AG20443 (cell line): ENCODE data around the gene NR3C1.

ENCODE experiments used
- DNase-seq: peaks from one replicate; pipeline ENCODE4 v3.0.0; 2012; ENCODE audit warnings: low spot score, mixed read lengths

Gene NR3C1

DNA sequence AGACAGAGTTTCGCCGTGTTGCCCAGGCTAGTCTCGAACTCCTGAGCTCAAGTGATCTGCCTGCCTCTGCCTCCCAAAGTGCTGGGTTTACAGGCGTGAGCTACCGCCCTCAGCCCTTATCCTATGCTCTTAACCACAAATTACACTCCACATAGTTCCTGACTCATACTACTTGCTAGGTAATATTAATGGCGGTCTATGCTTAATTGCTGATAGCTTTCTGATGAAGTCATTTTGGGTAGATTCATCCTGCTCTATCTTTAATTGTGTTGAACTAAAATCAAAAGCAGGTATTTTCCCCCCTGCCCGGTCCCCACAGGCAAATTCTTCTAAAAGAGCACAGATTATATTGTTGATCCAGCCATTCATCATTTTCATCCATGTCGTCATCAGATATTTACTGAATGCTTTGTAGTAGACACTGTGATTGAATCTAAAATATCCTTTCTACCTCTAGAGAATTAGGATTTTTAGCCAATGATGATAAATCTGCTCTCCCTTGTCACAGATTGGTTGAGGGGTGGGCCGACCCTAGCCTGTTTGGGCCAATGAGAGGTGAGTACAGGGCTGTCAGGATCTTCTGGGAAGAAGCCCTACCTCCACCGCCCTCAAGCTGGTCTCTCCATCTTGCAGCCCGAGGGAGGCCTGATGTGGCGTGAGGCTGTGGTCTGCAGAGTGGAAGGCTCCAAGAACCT lies 144.8 kb downstream of the NR3C1 start:
- DNase-seq, result no peak

GRCh38 chr5:143254819-143255218 lies 148.7 kb downstream of the NR3C1 start:
- DNase-seq, result no peak

DNA sequence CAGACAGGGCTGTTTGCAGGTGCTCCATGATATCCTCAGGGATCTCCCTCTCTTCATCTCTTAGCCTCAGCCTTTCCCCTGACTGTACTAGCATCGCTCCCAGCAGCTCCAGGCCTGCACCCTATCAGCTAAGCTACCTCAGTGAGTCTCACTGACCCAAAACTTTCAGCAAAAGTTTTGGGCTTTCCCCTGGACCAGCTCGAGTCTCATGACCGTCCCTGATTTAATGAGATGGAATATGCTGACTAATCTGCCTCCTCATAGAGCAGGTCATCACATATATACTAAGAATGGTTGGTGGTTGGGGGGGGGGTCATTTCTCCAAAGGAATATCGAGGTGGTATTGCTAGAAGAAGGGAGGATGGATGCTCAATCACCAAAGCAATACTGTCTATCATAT lies 151.5 kb downstream of the NR3C1 start:
- no peak for DNase-seq

- DNase-seq, result no peak
Observed at GRCh38 chr5:143251190-143251589, 152.3 kb downstream of the NR3C1 start.

- no peak for DNase-seq
Observed at GRCh38 chr5:143249851-143250250, 153.6 kb downstream of the NR3C1 start.

GRCh38 chr5:143248822-143249579 lies 154.5 kb downstream of the NR3C1 start:
- peak; percentile 75 for DNase-seq

- no peak for DNase-seq
Observed at GRCh38 chr5:143248391-143248790, 155.1 kb downstream of the NR3C1 start.

DNA sequence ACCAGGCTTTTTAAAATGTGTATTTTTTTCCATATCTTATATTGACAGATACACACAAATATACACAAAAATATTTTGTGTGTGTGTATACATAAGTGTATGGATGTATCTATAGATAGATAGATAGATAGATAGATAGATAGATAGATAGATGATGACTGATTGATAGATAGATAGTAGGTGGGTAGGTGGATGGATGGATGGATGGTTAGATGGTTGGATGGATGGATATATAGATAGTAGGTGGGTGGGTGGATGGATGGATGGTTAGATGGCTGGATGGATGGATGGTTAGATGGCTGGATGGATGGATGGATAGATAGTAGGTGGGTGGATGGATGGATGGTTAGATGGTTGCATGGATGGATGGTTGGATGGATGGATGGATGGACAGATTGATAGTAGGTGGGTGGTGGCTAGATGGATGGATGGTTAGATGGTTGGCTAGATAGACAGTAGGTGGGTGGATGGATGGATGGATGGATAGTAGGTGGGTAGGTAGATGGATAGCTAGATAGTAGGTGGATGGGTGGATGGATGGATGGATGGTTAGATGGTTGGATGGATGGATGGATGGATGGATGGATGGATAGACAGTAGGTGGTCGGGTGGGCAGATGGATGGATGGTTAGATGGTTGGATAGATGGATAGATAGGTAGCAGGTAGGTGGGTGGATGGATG lies 156.2 kb downstream of the NR3C1 start:
- DNase-seq, result no peak

DNA sequence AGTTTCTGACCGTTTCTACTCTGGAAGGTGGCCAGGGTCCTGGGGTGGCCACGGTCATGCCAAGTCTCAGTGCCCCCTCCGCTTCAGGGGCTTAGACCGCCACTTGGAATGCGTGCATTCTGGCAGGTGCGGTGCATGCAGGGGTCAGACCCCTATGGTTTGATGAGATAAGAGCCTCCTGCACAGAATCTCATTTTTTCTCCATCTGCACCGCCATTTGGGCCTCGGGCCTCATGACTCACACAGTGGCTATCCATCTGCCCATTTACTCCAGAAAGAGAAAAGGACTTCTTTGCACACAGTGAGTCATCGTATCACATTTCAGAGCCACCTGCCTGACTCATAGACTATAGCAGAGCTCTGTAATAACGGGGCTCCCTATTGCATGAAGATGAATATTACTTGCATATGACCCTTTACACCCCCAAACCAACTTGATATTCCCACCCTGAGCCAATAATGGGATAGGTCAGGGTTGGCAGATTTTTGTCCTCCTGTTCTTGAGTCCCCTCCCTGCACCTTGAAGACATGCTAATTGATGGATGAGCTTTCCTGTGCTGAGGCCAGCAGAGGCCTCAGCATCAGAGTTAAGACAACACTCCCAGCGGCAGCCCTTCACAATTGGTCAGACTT lies 157.4 kb downstream of the NR3C1 start:
- DNase-seq, result peak; percentile 78

DNA sequence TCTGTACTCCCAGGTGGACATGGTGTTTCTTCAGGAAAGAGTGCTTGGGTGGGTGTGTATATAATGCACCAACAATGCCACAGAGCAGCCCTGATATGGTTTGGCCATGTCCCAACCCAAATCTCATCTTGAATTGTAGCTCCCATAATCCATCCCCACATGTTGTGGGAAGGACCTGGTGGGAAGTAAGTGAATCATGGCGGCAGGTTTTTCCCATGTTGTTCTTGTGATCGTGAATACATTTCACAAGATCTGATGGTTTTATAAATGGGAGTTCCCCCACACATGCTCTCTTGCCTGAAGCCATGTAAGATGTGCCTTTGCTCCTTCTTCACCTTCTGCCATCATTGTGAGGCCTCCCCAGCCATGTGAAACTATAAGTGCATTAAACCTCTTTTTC lies 158.5 kb downstream of the NR3C1 start:
- DNase-seq, result no peak

- peak; percentile 88 for DNase-seq
Observed at GRCh38 chr5:143244000-143244736, 159.3 kb downstream of the NR3C1 start.

- DNase-seq, result no peak
Observed at GRCh38 chr5:143243103-143243502, 160.4 kb downstream of the NR3C1 start.

- no peak for DNase-seq
Observed at GRCh38 chr5:143241892-143242291, 161.6 kb downstream of the NR3C1 start.

GRCh38 chr5:143239882-143240518 lies 163.5 kb downstream of the NR3C1 start:
- DNase-seq, result no peak

DNA sequence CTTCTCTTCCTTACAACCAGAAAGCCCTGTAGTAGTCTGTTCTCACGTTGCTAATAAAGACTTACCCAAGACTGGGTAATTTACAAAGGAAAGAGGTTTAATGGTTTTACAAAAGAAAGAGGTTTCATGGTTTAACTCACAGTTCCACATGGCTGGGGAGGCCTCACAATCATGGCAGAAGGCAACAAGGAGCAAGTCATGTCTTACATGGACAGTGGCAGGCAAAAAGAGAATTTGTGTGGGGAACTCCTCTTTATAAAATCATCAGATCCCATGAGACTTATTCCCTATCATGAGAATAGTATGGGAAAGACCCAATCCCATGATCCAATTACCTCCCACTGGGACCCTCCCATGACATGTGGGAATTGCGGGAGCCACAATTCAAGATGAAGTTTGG lies 164.9 kb downstream of the NR3C1 start:
- DNase-seq, result no peak

DNA sequence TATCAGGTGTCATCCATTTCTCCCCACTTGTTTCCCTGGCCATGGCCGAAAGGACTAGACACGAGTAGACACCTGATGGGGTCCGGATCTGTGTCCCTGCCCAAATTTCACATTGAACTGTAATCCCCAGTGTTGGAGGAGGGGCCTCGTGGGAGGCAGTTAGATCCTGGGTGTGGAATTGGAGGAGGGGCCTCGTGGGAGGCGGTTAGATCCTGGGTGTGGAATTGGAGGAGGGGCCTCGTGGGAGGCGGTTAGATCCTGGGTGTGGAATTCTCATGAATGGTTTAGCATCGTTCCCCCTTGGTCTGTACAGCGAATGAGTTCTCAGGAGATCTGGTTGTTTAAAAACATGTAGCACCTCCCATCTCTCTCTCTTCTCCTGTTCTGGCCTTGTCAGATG lies 165.8 kb downstream of the NR3C1 start:
- DNase-seq, result no peak

DNA sequence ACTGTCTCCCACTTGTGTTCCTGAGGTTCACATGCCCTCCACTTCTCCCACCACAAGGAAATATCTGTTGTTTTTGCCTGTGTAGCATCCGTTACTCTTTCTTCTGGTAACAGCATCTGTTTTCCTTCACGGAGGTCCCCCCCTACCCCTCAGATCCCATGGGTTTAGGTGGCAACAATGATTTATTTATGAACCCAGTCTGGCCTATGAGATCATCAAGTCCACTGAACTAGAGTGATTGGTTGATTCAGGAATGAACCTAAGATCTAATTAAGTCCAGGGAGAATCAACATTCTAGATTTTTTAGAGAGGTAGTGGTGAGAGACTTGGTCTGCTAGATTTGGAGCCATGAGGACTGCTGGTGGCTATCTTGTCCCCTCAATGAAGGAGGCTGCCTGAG lies 166.8 kb downstream of the NR3C1 start:
- no peak for DNase-seq

DNA sequence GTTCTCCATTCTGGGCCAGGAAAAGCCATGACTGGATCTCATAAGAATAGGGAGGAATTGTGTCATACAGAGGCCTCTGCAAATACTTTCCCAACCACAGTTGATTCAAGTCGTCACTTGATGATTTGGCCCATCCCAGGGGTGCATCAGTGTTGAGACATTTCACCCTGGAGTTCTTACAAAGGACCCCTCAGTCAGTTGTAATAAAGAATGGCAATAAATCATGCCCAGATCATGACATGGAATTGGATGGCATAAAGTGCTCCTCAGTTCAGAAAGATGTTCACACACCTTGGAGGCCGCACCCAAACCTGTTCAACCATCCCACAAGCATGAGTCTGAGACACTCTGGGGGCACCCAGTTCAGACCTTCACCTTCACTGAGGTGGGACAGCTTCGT lies 168.1 kb downstream of the NR3C1 start:
- DNase-seq, result peak; percentile 82

DNA sequence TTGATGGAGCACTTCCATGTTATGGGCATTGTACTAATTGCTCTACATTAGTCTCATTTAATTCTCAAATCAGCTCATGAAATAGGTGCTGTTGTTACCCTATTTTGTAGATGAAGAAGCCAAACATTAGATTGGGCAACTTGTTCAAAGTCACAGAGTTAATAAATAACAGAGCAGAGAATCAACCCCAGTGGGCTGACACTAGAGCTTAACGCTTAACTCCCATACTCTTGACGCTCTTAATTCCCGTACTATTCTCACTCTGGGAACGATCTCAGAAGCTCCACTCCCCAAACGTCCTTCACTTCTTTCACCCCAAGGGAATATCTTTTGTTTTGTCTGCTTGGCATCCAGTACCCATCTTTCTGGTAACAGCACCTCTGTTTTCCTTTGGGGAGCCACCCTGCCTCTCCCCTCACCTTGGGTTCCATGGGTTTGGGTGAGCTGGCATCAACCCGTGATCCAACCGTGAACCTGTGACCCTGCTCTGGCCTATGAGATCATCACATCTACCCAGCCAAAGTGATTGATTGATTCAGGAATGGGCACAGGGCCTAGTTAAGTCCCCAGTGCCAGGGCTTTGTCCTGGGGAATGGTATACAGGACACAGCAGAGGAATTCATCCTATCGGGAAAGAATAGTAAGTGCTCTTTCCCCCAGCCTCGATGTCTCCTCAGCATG lies 169.2 kb downstream of the NR3C1 start:
- DNase-seq, result no peak

DNA sequence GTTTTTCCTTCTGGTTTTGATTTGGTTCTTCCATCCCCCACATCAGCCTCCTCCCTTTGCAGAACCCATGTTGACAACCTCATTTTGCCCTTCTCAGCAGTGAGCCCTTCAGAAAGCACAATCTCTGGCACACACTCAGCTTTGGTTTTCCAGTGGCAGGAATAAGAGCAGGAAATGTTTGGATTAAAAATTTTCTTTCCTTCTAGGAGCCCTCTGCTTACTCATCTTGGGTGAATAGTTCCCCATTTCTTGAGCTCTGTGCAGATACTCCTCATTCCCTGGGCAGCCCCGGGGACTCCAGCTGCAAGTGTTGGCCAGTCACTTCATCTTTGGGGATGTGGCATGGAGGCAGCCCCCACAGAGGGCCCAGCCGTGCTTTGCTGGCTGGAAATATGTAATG lies 170.5 kb downstream of the NR3C1 start:
- DNase-seq, result peak; percentile 30
